Panc1 (cell line): Measurements from ENCODE around the gene NGEF. TPM values are rescaled to one million over a fixed set of nuclear protein-coding genes. Genes with fewer than 3 reads are reported as not detected.

Experiments used
- ATAC-seq: fragments of 200-7000 bp; cut with Tn5 transposase; 2 replicates; pipeline ENCODE4 v1.9.1; 2020; ENCODE audit warnings: mild to moderate bottlenecking, moderate library complexity
- BruUV-seq: library from RNA; stranded (reverse); fragments of 400-500 nt; replicated peaks from 2 replicates; lab custom pipeline; 2021; lab: Mats Ljungman, UMichigan
- CTCF ChIA-PET: fragments of 300-600 bp; sonication (Branson Sonifier 250); formaldehyde crosslinking; loops from one replicate; lab custom pipeline; 2022; ENCODE audit warnings: antibody characterized with exemption; lab: Charles Lee
- POLR2A ChIA-PET: fragments of 300-600 bp; sonication (Branson Sonifier 250); formaldehyde crosslinking; loops from one replicate; lab custom pipeline; 2022; ENCODE audit warnings: antibody characterized with exemption; lab: Charles Lee
- DNase-seq: peaks from one replicate; pipeline ENCODE4 v3.0.0-alpha.2; 2010; ENCODE audit warnings: low read depth, low spot score
- H3K27ac ChIP-seq: 2 replicates; pipeline ENCODE4 v1.5.1; 2011; ENCODE audit warnings: mild to moderate bottlenecking, low read length, inconsistent platforms
- H3K27me3 ChIP-seq: fragments of 200-500 bp; sonication (Bioruptor generic); 2 replicates; pipeline ENCODE4 v1.6.0; 2014; ENCODE audit warnings: low read length, inconsistent platforms; ENCODE audit not compliant: control insufficient read depth, insufficient read depth
- H3K36me3 ChIP-seq: fragments of 200-500 bp; sonication (Bioruptor generic); 2 replicates; pipeline ENCODE4 v1.5.1; 2014; ENCODE audit warnings: inconsistent platforms, mild to moderate bottlenecking, low read length, moderate library complexity; ENCODE audit not compliant: control insufficient read depth, insufficient read depth
- H3K4me1 ChIP-seq: 2 replicates; pipeline ENCODE4 v1.5.1; 2011; ENCODE audit warnings: inconsistent platforms, mild to moderate bottlenecking, low read length, moderate library complexity; ENCODE audit not compliant: control insufficient read depth, insufficient read depth
- H3K4me3 ChIP-seq, 2 experiments: 2 replicates each; pipeline ENCODE4 v1.5.1; 2011 to 2012; ENCODE audit warnings: low read depth in 2 of 2, low read length in 2 of 2, mild to moderate bottlenecking in 2 of 2, inconsistent platforms in 1 of 2, moderate library complexity in 1 of 2
- H3K9me3 ChIP-seq: fragments of 200-500 bp; sonication (Bioruptor generic); 2 replicates; pipeline ENCODE4 v1.5.1; 2014; ENCODE audit warnings: low read depth, mild to moderate bottlenecking, inconsistent platforms, low read length, moderate library complexity; ENCODE audit not compliant: control insufficient read depth, insufficient read depth
- POLR2AphosphoS5 ChIP-seq: IDR thresholded peaks from 2 replicates; pipeline ENCODE4 v1.6.1; 2012; ENCODE audit warnings: mild to moderate bottlenecking, low read depth, low read length, moderate library complexity
- SIN3A ChIP-seq: IDR thresholded peaks from 2 replicates; pipeline ENCODE4 v1.6.1; 2012; ENCODE audit warnings: low read depth, mild to moderate bottlenecking, low read length, moderate library complexity, borderline replicate concordance; ENCODE audit not compliant: insufficient read depth
- TCF7L2 ChIP-seq: IDR thresholded peaks from 2 replicates; pipeline ENCODE4 v1.6.1; 2011; ENCODE audit warnings: mild to moderate bottlenecking, low read depth, low read length, inconsistent platforms
- in situ Hi-C: cut with HindIII; loops from 2 replicates; pipeline ENCODE4 v1.10.0; 2016; ENCODE audit warnings: low sequenced_read_pairs, low pct_unique_long_range_greater_than_20kb
- intact Hi-C: fragments of 100-400 bp; cut with micrococcal nuclease; formaldehyde crosslinking; loops from one replicate; pipeline ENCODE4 v1.10.0; 2022; ENCODE audit not compliant: unreplicated experiment
- total RNA-seq: library from RNA; stranded (reverse); gene quantifications from one replicate; pipeline ENCODE4 v1.2.1, GENCODE V29; 2021; ENCODE audit not compliant: unreplicated experiment
- TF ChIP-seq, protein P1 (sequence below), 2 experiments: IDR thresholded peaks; 2 replicates each; pipeline ENCODE4 v1.6.1; 2011 to 2012; ENCODE audit warnings: low read depth in 2 of 2, control low read depth in 1 of 2, low read length in 1 of 2, mild to moderate bottlenecking in 1 of 2, moderate library complexity in 1 of 2; ENCODE audit not compliant: insufficient read depth in 1 of 2
- TF ChIP-seq, protein P2 (sequence below): fragments of 450-650 bp; IDR thresholded peaks from 2 replicates; pipeline ENCODE4 v1.5.1; 2017; ENCODE audit warnings: mild to moderate bottlenecking

The NGEF gene
- total RNA-seq, 1 experiment from 2014 or later, result 17.8 TPM

DNA sequence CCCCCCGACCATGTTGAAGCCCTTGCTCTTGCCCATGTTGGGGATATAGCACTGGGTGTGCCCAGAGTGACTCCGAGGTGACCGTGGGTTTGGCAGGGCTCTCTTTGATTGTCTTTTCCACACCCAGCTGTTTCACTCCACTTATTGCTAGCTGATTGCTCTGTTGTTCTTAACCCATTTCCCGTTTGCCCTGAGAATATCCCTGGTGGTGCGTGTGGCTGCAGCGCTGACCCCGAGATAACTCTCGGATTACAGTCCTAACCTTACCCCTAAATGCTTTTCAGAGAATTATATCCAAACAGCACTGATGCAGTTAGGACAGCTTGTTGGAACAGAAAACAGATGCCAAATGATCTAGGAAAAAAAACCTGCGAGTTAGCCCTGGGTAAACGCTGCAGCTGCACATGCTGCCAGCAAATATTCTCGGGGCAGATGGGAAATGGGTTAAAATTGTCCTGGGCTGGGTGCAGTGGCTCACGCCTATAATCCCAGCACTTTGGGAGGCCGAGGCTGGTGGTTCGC, 177.3 kb downstream of the NGEF start:
- DNase-seq (no peak), ATAC-seq (no peak)
- no peak overlapping the region for H3K4me3 ChIP-seq
- H3K36me3 ChIP-seq, result peaks cover 17% of the 10 kb centered on the region
- BruUV-seq, result no TSS peak
- ChIA-PET CTCF (no interaction called here), POLR2A (interaction anchor here (0.6 kb wide), 4 partner anchors 14 to 244 kb away, joined by 3 to 4 read pairs (median 4); no protein-coding TSS in a partner anchor)
- H3K27me3 ChIP-seq, result no peaks in the 10 kb centered on the region
- in situ Hi-C loops (no loop called here), intact Hi-C loops (no loop called here)
- TF ChIP-seq, protein P1, sequence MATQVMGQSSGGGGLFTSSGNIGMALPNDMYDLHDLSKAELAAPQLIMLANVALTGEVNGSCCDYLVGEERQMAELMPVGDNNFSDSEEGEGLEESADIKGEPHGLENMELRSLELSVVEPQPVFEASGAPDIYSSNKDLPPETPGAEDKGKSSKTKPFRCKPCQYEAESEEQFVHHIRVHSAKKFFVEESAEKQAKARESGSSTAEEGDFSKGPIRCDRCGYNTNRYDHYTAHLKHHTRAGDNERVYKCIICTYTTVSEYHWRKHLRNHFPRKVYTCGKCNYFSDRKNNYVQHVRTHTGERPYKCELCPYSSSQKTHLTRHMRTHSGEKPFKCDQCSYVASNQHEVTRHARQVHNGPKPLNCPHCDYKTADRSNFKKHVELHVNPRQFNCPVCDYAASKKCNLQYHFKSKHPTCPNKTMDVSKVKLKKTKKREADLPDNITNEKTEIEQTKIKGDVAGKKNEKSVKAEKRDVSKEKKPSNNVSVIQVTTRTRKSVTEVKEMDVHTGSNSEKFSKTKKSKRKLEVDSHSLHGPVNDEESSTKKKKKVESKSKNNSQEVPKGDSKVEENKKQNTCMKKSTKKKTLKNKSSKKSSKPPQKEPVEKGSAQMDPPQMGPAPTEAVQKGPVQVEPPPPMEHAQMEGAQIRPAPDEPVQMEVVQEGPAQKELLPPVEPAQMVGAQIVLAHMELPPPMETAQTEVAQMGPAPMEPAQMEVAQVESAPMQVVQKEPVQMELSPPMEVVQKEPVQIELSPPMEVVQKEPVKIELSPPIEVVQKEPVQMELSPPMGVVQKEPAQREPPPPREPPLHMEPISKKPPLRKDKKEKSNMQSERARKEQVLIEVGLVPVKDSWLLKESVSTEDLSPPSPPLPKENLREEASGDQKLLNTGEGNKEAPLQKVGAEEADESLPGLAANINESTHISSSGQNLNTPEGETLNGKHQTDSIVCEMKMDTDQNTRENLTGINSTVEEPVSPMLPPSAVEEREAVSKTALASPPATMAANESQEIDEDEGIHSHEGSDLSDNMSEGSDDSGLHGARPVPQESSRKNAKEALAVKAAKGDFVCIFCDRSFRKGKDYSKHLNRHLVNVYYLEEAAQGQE (IDR thresholded peaks at IDR 0.05; ENCODE audit: insufficient read depth in 1 of 2, low read depth in 2 of 2, low read length in 1 of 2), result no peak
- no peak for TF ChIP-seq TCF7L2
- TF ChIP-seq, protein P2, sequence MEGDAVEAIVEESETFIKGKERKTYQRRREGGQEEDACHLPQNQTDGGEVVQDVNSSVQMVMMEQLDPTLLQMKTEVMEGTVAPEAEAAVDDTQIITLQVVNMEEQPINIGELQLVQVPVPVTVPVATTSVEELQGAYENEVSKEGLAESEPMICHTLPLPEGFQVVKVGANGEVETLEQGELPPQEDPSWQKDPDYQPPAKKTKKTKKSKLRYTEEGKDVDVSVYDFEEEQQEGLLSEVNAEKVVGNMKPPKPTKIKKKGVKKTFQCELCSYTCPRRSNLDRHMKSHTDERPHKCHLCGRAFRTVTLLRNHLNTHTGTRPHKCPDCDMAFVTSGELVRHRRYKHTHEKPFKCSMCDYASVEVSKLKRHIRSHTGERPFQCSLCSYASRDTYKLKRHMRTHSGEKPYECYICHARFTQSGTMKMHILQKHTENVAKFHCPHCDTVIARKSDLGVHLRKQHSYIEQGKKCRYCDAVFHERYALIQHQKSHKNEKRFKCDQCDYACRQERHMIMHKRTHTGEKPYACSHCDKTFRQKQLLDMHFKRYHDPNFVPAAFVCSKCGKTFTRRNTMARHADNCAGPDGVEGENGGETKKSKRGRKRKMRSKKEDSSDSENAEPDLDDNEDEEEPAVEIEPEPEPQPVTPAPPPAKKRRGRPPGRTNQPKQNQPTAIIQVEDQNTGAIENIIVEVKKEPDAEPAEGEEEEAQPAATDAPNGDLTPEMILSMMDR, result no peak
- no peak for TF ChIP-seq POLR2AphosphoS5
- peaks cover 14% of the 10 kb centered on the region for H3K4me1 ChIP-seq
- H3K9me3 ChIP-seq, result no peaks in the 10 kb centered on the region
- no peak overlapping the region for H3K27ac ChIP-seq

DNA sequence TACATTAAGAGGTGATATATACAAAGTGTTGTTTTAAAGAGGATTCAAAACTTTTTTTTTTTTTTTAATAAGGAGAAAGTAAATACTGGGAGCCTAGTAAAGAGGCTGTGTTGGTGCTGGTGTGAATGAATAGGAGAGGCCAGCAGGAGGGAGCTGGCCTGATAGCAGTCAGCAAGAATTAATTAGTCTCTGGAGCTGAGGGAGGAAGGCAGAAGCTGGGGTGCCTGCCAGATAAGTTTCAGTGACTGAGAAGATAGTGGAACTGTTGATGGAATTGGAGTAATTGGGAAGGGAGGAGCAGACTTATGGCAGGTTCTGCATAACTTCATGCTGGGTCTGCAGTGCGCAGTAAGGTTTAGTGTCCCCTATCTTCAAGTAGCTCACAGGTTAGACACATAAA, 179.2 kb downstream of the NGEF start:
- no TSS peak for BruUV-seq
- intact Hi-C loops (no loop called here), in situ Hi-C loops (no loop called here)
- no peak for ATAC-seq
- no peak for DNase-seq
- Histone ChIP-seq H3K36me3 (peaks cover 8% of the 10 kb centered on the region; the same call in 1 of the 2 replicates), H3K9me3 (no peaks in the 10 kb centered on the region), H3K4me3 (no peak overlapping the region), H3K27me3 (no peaks in the 10 kb centered on the region), H3K4me1 (peaks cover 11% of the 10 kb centered on the region), H3K27ac (no peak overlapping the region)
- POLR2A ChIA-PET, result no interaction called here
- no peak for TF ChIP-seq SIN3A
- TF ChIP-seq, protein P2, result no peak
- no peak for TF ChIP-seq TCF7L2
- CTCF ChIA-PET, result interaction anchor here (0.6 to 0.7 kb wide), 2 partner anchors 390 to 424 kb away, joined by 3 to 5 read pairs; no protein-coding TSS in a partner anchor
